CD4-positive, alpha-beta memory T cell (primary cell): Measurements from ENCODE around the gene STK39. TPM values are rescaled to one million over a fixed set of nuclear protein-coding genes. Genes with fewer than 3 reads are reported as not detected.

Experiments used
- CTCF ChIA-PET: fragments of 350-600 bp; sonication (Branson Sonifier 250); formaldehyde crosslinking; loops from one replicate; lab custom pipeline; 2021; ENCODE audit warnings: inconsistent platforms; ENCODE audit not compliant: partially characterized antibody; lab: Charles Lee
- POLR2A ChIA-PET: fragments of 350-600 bp; sonication (Branson Sonifier 250); formaldehyde crosslinking; loops from one replicate; lab custom pipeline; 2021; ENCODE audit not compliant: partially characterized antibody; lab: Charles Lee
- DNase-seq, 5 donors: peaks; one replicate each; pipeline versions ENCODE4 v3.0.0 to v3.0.0-alpha.2; 2020 to 2022; ENCODE audit warnings: mixed read lengths in 1 of 5
- H3K27ac ChIP-seq: one replicate; pipeline ENCODE4 v1.7.0; 2013; ENCODE audit warnings: low read depth, low read length
- H3K27me3 ChIP-seq: 2 replicates; pipeline ENCODE4 v1.7.0; 2013; ENCODE audit warnings: mild to moderate bottlenecking, low read length, moderate library complexity; ENCODE audit not compliant: insufficient read depth
- H3K36me3 ChIP-seq: 2 replicates; pipeline ENCODE4 v1.7.0; 2013; ENCODE audit warnings: mild to moderate bottlenecking, low read length, moderate library complexity; ENCODE audit not compliant: insufficient read depth
- H3K4me1 ChIP-seq: 2 replicates; pipeline ENCODE4 v1.7.0; 2013; ENCODE audit warnings: mild to moderate bottlenecking, low read length, moderate library complexity; ENCODE audit not compliant: insufficient read depth
- H3K4me3 ChIP-seq, 2 donors: one replicate each; pipeline ENCODE4 v1.7.0; 2013; ENCODE audit warnings: low read length in 2 of 2, mild to moderate bottlenecking in 1 of 2
- H3K9me3 ChIP-seq, 2 donors: one replicate each; pipeline ENCODE4 v1.7.0; 2013; ENCODE audit warnings: low read length in 2 of 2, control low read depth in 1 of 2; ENCODE audit not compliant: control insufficient read depth in 1 of 2
- H3K27ac Mint-ChIP-seq, 7 donors: one replicate each; pipeline ENCODE4 v1.8.0; 2020 to 2021; ENCODE audit warnings: mixed read lengths in 7 of 7, mild to moderate bottlenecking in 6 of 7, inconsistent platforms in 3 of 7, moderate library complexity in 3 of 7
- H3K27me3 Mint-ChIP-seq, 2 donors: one replicate each; pipeline ENCODE4 v1.8.0; 2020 to 2021; ENCODE audit warnings: mixed read lengths in 2 of 2
- H3K36me3 Mint-ChIP-seq, 2 donors: one replicate each; pipeline ENCODE4 v1.8.0; 2020 to 2021; ENCODE audit warnings: mixed read lengths in 2 of 2, inconsistent platforms in 1 of 2, mild to moderate bottlenecking in 1 of 2
- H3K4me1 Mint-ChIP-seq, 4 donors: one replicate each; pipeline ENCODE4 v1.8.0; 2020 to 2021; ENCODE audit warnings: mixed read lengths in 4 of 4, mild to moderate bottlenecking in 1 of 4
- H3K4me3 Mint-ChIP-seq, 8 donors: one replicate each; pipeline ENCODE4 v1.8.0; 2020 to 2021; ENCODE audit warnings: mixed read lengths in 8 of 8, mild to moderate bottlenecking in 7 of 8, moderate library complexity in 6 of 8, inconsistent platforms in 3 of 8
- H3K9me3 Mint-ChIP-seq, 8 donors: one replicate each; pipeline ENCODE4 v1.8.0; 2020 to 2021; ENCODE audit warnings: mixed read lengths in 8 of 8, mild to moderate bottlenecking in 5 of 8, inconsistent platforms in 3 of 8, moderate library complexity in 1 of 8
- intact Hi-C: fragments of 100-400 bp; cut with micrococcal nuclease; formaldehyde crosslinking; loops from one replicate; pipeline ENCODE4 v1.15.1; 2023
- polyA plus RNA-seq, 2 donors: library from polyadenylated mRNA; unstranded; fragments of 300-500 nt; fragmentation: Illumina TruSeq; gene quantifications; one replicate each; pipeline ENCODE4 v1.2.3, GENCODE V29; 2021
- total RNA-seq, 2 experiments: library from RNA; stranded (reverse); gene quantifications; one replicate each; pipeline ENCODE4 v1.2.3, GENCODE V29; 2021

Gene STK39
- total and polyA plus RNA-seq, 4 experiments from 2014 or later, result 4.9 to 27.3 (median 18.2) TPM

DNA sequence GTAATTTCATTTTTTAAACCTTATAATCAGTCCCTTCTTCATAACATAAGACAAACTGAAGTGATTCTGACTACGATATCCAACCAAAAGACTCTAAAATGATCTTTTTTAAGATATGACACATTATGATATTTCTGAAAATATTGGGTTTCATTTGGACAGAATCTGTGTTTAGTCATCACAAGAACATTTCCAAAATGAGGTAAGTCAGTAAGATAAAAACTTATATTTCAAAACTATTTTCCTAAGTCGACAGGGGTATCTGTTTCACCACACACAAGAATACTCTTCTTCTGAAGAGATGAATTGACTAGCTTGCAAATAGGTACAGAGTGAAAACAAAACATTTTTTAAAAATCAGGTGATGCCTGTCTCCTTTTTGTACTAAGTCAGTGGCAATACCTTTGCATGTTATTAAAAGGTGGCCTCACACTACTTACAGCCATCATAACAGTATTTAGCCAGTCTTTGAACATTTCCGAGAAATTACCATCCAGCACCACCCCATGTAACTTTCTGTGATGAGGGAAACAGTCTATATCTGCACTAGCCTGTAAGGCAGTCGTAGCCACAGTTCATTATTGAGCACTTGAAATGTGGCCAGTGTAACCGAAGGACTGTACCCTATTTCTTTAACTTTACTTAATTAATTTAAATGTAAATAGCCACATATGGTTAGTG, 13.5 kb downstream of the STK39 start:
- Histone ChIP-seq H3K4me3 (no peak overlapping the region), H3K4me1 (peaks cover 33% of the 10 kb centered on the region), H3K27me3 (no peaks in the 10 kb centered on the region), H3K27ac (no peak overlapping the region), H3K36me3 (no peaks in the 10 kb centered on the region), H3K9me3 (no peaks in the 10 kb centered on the region)
- Mint-ChIP-seq H3K27me3 (no peaks in the 10 kb centered on the region), H3K36me3 (peaks cover 30 to 32% of the 10 kb centered on the region in 2 donors), H3K4me1 (peaks cover 33 to 64% (median 48%) of the 10 kb centered on the region in 4 donors), H3K9me3 (peaks cover 0 to 4% (median 0%) of the 10 kb centered on the region in 8 donors), H3K4me3 (peak overlapping the region in 3 of 8 donors; percentile 26 to 71 (median 67)), H3K27ac (peak overlapping the region in 5 of 7 donors; percentile 6 to 66 (median 32))
- intact Hi-C loops, result loop anchor here (1.0 to 2.0 kb wide), 2 partner anchors 11 to 41 kb away; no protein-coding TSS in a partner anchor
- DNase-seq, result no peak
- ChIA-PET CTCF (no interaction called here), POLR2A (no interaction called here)

DNA sequence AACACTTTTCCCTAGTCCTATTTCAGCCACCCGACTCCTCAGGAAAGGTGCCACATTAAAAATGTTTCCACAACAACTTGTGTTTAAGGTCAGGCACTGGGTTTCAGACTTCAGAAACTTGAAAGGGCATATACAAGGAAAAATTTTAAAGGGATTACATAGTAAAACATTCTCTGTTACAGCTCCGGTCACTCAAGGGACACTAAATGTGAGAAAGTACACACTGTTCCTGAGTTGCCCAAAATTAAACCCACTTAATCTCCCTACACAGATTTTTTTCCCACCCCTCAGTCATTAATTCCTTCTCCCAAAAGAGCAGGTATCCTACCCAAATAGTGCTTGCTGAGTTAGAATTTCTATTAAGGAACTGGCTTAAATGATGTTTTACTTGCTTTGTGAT, 14.2 kb downstream of the STK39 start:
- CTCF ChIA-PET, result no interaction called here
- Mint-ChIP-seq H3K4me1 (peaks cover 31 to 62% (median 47%) of the 10 kb centered on the region in 4 donors), H3K36me3 (peaks cover 30 to 32% of the 10 kb centered on the region in 2 donors), H3K27ac (peak overlapping the region in 1 of 7 donors; percentile 4), H3K9me3 (peaks cover 0 to 4% (median 0%) of the 10 kb centered on the region in 8 donors), H3K27me3 (no peaks in the 10 kb centered on the region), H3K4me3 (peak overlapping the region in 1 of 8 donors; percentile 30)
- Histone ChIP-seq H3K27me3 (no peaks in the 10 kb centered on the region), H3K4me1 (peaks cover 30% of the 10 kb centered on the region), H3K9me3 (no peaks in the 10 kb centered on the region), H3K4me3 (no peak overlapping the region), H3K36me3 (no peaks in the 10 kb centered on the region), H3K27ac (no peak overlapping the region)
- DNase-seq, result no peak
- POLR2A ChIA-PET, result no interaction called here
- intact Hi-C loops, result no loop called here

DNA sequence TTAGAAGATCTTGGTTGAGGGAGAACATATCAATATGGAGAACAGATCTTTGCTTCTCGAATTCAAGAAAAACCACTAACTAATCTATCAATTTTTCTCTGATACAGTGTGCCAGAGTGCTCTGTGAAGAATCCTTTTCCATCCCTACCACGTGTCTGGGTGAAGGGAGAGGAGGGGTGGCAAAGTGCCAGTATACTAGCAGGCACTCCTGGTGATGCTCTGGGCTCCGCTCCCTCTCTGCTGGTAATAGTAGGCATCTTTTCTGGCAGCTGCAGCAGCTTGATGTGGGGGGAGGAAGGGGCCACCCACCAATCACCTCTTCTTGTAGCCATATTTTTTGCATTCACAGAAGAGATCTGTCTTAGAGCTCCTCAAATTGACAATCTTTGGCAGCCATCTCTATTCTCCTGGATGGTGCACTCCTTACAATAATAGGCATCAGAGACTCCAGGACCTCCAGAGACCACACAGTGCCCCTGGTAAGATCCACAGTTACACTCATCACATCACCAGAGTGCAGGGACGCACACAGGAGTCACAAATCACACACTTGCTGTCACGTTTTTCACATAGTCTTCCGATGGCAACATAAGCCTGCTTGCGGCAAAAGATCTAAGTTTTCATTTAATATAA, 15.7 kb downstream of the STK39 start:
- H3K36me3 ChIP-seq, result no peaks in the 10 kb centered on the region
- no peaks in the 10 kb centered on the region for H3K27me3 ChIP-seq
- no peaks in the 10 kb centered on the region for H3K9me3 ChIP-seq
- peaks cover 24% of the 10 kb centered on the region for H3K4me1 ChIP-seq
- CTCF ChIA-PET, result interaction anchor here (2.0 kb wide), 1 partner anchor 14 kb away, joined by 4 read pairs; no protein-coding TSS in a partner anchor
- Mint-ChIP-seq H3K9me3 (peaks cover 0 to 4% (median 0%) of the 10 kb centered on the region in 8 donors), H3K36me3 (peaks cover 24 to 28% of the 10 kb centered on the region in 2 donors), H3K27me3 (no peaks in the 10 kb centered on the region), H3K4me3 (peak overlapping the region in 1 of 8 donors; percentile 30), H3K27ac (peak overlapping the region in 2 of 7 donors; percentile 2 to 5), H3K4me1 (peaks cover 27 to 54% (median 40%) of the 10 kb centered on the region in 4 donors)
- intact Hi-C loops, result loop anchor here (2.0 kb wide), 1 partner anchor 13 kb away; no protein-coding TSS in a partner anchor
- no peak overlapping the region for H3K27ac ChIP-seq
- POLR2A ChIA-PET, result no interaction called here
- DNase-seq, result no peak
- H3K4me3 ChIP-seq, result no peak overlapping the region

DNA sequence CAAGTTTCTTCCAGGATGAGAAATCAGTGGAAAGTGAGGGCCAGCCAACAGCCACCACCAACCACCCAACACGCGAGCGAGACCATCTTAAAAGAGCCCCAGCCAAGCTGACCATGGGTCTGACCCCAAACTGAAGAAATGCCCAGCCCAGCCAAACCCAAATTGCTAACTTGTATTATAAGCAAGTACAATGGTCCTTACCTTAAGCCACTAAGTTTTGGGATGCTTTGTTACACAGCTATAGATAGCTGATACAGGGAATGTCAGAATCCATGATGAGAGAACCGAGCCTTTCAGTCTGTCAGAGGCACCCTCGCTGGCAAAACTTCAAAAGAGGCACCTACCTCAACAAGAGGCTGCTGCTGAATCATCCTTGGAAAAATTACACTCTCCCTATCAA, 17.0 kb downstream of the STK39 start:
- DNase-seq, result no peak
- H3K27me3 ChIP-seq, result no peaks in the 10 kb centered on the region
- Mint-ChIP-seq H3K27me3 (no peaks in the 10 kb centered on the region), H3K27ac (no peak overlapping the region), H3K4me1 (peaks cover 35 to 67% (median 49%) of the 10 kb centered on the region in 4 donors), H3K9me3 (peaks cover 0 to 4% (median 0%) of the 10 kb centered on the region in 8 donors), H3K36me3 (peaks cover 24 to 32% of the 10 kb centered on the region in 2 donors), H3K4me3 (no peak overlapping the region)
- POLR2A ChIA-PET, result no interaction called here
- no peak overlapping the region for H3K4me3 ChIP-seq
- H3K27ac ChIP-seq, result no peak overlapping the region
- CTCF ChIA-PET, result interaction anchor here (1.4 to 2.0 kb wide), 2 partner anchors 9 to 15 kb away, joined by 3 to 4 read pairs; no protein-coding TSS in a partner anchor
- no peaks in the 10 kb centered on the region for H3K9me3 ChIP-seq
- no peaks in the 10 kb centered on the region for H3K36me3 ChIP-seq
- intact Hi-C loops, result loop anchor here (2.0 kb wide), 1 partner anchor 14 kb away; no protein-coding TSS in a partner anchor
- peaks cover 31% of the 10 kb centered on the region for H3K4me1 ChIP-seq

DNA sequence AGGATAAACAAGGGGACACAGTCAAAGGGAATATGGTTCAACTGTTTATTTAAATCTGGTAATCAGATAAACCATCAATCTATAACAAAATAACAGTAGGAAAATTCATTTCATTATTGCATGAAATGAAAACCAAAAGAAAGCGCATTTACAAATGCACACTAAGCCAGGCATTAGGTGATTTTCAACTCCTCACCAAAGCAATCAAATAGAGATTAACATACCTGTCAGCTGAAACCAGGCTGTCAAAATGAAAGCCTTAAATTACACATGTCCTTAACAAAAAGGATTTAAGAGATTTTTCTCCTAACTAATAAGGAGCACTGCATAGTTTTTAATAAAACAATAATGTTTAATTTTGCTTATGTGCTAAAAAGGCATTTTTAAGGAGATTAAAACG, 23.0 kb downstream of the STK39 start:
- Histone ChIP-seq H3K27ac (no peak overlapping the region), H3K9me3 (no peaks in the 10 kb centered on the region), H3K4me1 (peaks cover 16% of the 10 kb centered on the region), H3K36me3 (no peaks in the 10 kb centered on the region), H3K4me3 (no peak overlapping the region), H3K27me3 (no peaks in the 10 kb centered on the region)
- ChIA-PET POLR2A (no interaction called here), CTCF (no interaction called here)
- H3K27me3 Mint-ChIP-seq, result no peaks in the 10 kb centered on the region
- H3K9me3 Mint-ChIP-seq, result no peaks in the 10 kb centered on the region
- peaks cover 31 to 56% (median 40%) of the 10 kb centered on the region in 4 donors for H3K4me1 Mint-ChIP-seq
- no peak overlapping the region for H3K4me3 Mint-ChIP-seq
- H3K27ac Mint-ChIP-seq, result peak overlapping the region in 2 of 7 donors; percentile 32 to 60
- intact Hi-C loops, result no loop called here
- H3K36me3 Mint-ChIP-seq, result peaks cover 3 to 21% of the 10 kb centered on the region in 2 donors
- DNase-seq, result no peak

DNA sequence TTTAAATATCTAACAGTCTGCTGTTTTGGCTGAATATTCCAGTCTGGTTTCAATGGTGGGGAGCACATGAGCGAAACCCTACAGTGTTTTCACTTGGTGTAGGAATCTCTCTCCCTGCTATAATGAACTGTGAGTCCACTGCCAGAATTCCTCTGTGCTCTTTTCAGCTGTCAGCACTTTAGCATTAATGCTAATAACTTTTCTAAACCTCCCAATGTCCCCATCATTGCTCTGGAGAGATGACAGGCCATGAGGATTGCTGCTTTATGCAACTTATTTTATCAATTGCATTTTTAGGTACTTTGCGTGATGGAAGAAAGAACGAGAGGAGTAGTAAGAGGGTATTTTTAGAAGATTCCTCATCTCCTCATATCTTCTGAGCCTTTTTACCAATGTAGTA, 25.3 kb downstream of the STK39 start:
- H3K27ac ChIP-seq, result no peak overlapping the region
- no peak overlapping the region for H3K4me3 Mint-ChIP-seq
- no peak for DNase-seq
- H3K36me3 ChIP-seq, result no peaks in the 10 kb centered on the region
- peaks cover 40 to 65% (median 44%) of the 10 kb centered on the region in 4 donors for H3K4me1 Mint-ChIP-seq
- no peaks in the 10 kb centered on the region for H3K9me3 Mint-ChIP-seq
- intact Hi-C loops, result no loop called here
- ChIA-PET POLR2A (interaction anchor here (1.0 kb wide), 1 partner anchor 20 kb away, joined by 3 read pairs; no protein-coding TSS in a partner anchor), CTCF (no interaction called here)
- no peak overlapping the region for H3K4me3 ChIP-seq
- peaks cover 16% of the 10 kb centered on the region for H3K4me1 ChIP-seq
- no peak overlapping the region for H3K27ac Mint-ChIP-seq
- no peaks in the 10 kb centered on the region for H3K9me3 ChIP-seq
- no peaks in the 10 kb centered on the region for H3K27me3 Mint-ChIP-seq
- H3K36me3 Mint-ChIP-seq, result peaks cover 7 to 21% of the 10 kb centered on the region in 2 donors
- no peaks in the 10 kb centered on the region for H3K27me3 ChIP-seq
